Measurements from ENCODE around the gene ANXA2. TPM values are rescaled to one million over a fixed set of nuclear protein-coding genes. Genes with fewer than 3 reads are reported as not detected.

ANXA2 gene
- polyA plus RNA-seq, 1 experiment: 5,886 TPM

- no peak for TF ChIP-seq CTCF (IDR thresholded peaks at IDR 0.05; ENCODE audit: insufficient read depth, low read depth, low read length)
- POLR2A ChIA-PET: no interaction called here
- no peak for DNase-seq (ENCODE audit: low read depth)
- CTCF ChIA-PET: interaction anchor here (1.0 to 1.8 kb wide), 2 partner anchors 13 to 20 kb away, joined by 3 to 8 read pairs; no protein-coding TSS in a partner anchor
- Histone ChIP-seq H3K36me3 (ENCODE audit: control insufficient read depth, insufficient read depth, low read length) (peaks cover 34% of the 10 kb centered on the region), H3K4me3 (ENCODE audit: low read depth, low read length) (no peak overlapping the region), H3K27me3 (ENCODE audit: control insufficient read depth, insufficient read depth, low read length) (no peaks in the 10 kb centered on the region)
These were observed 51.7 kb downstream of the ANXA2 start for GRCh38 chr15:60346077-60346476.

- Histone ChIP-seq H3K36me3 (ENCODE audit: control insufficient read depth, insufficient read depth, low read length) (peaks cover 30% of the 10 kb centered on the region), H3K27me3 (ENCODE audit: control insufficient read depth, insufficient read depth, low read length) (no peaks in the 10 kb centered on the region), H3K4me3 (ENCODE audit: low read depth, low read length) (no peak overlapping the region)
- POLR2A ChIA-PET: no interaction called here
- CTCF ChIA-PET: no interaction called here
- no peak for TF ChIP-seq CTCF (IDR thresholded peaks at IDR 0.05; ENCODE audit: insufficient read depth, low read depth, low read length)
- no peak for DNase-seq (ENCODE audit: low read depth)
These were observed 52.2 kb downstream of the ANXA2 start for GRCh38 chr15:60345598-60345997.

- POLR2A ChIA-PET: no interaction called here
- H3K4me3 ChIP-seq (ENCODE audit: low read depth, low read length): no peak overlapping the region
- peaks cover 25% of the 10 kb centered on the region for H3K36me3 ChIP-seq (ENCODE audit: control insufficient read depth, insufficient read depth, low read length)
- H3K27me3 ChIP-seq (ENCODE audit: control insufficient read depth, insufficient read depth, low read length): no peaks in the 10 kb centered on the region
- TF ChIP-seq CTCF (IDR thresholded peaks at IDR 0.05; ENCODE audit: insufficient read depth, low read depth, low read length): no peak
- no peak for DNase-seq (ENCODE audit: low read depth)
- CTCF ChIA-PET: no interaction called here
These were observed 52.8 kb downstream of the ANXA2 start for GRCh38 chr15:60344987-60345386.

- H3K4me3 ChIP-seq (ENCODE audit: low read depth, low read length): no peak overlapping the region
- TF ChIP-seq CTCF (IDR thresholded peaks at IDR 0.05; ENCODE audit: insufficient read depth, low read depth, low read length): no peak
- H3K27me3 ChIP-seq (ENCODE audit: control insufficient read depth, insufficient read depth, low read length): no peaks in the 10 kb centered on the region
- H3K36me3 ChIP-seq (ENCODE audit: control insufficient read depth, insufficient read depth, low read length): peaks cover 25% of the 10 kb centered on the region
- POLR2A ChIA-PET: no interaction called here
- no peak for DNase-seq (ENCODE audit: low read depth)
- CTCF ChIA-PET: interaction anchor here (0.8 to 1.8 kb wide), 2 partner anchors 18 to 99 kb away, joined by 4 read pairs; no protein-coding TSS in a partner anchor
These were observed 53.3 kb downstream of the ANXA2 start for GRCh38 chr15:60344461-60344860.

GRCh38 chr15:60343221-60343970 is 54.4 kb downstream of the ANXA2 start:
- Histone ChIP-seq H3K36me3 (ENCODE audit: control insufficient read depth, insufficient read depth, low read length) (peaks cover 24% of the 10 kb centered on the region), H3K4me3 (ENCODE audit: low read depth, low read length) (no peak overlapping the region), H3K27me3 (ENCODE audit: control insufficient read depth, insufficient read depth, low read length) (no peaks in the 10 kb centered on the region)
- ChIA-PET POLR2A (no interaction called here), CTCF (interaction anchor here (0.6 to 1.8 kb wide), 6 partner anchors 15 to 177 kb away, joined by 3 to 4 read pairs (median 4); no protein-coding TSS in a partner anchor)
- no peak for TF ChIP-seq CTCF (IDR thresholded peaks at IDR 0.05; ENCODE audit: insufficient read depth, low read depth, low read length)
- no peak for DNase-seq (ENCODE audit: low read depth)
